ELF-1 (cell line): ENCODE results near the gene PGPEP1.
"Not testable (repeated sequence)": the region's sequence is repeated elsewhere in the genome, so short reads cannot be mapped to it uniquely, and the experiment has no call there.

ENCODE experiments used
- DNase-seq: peaks from one replicate; pipeline ENCODE4 v3.0.0-alpha.2; 2016; ENCODE audit warnings: low read depth, low spot score

The PGPEP1 gene

DNA sequence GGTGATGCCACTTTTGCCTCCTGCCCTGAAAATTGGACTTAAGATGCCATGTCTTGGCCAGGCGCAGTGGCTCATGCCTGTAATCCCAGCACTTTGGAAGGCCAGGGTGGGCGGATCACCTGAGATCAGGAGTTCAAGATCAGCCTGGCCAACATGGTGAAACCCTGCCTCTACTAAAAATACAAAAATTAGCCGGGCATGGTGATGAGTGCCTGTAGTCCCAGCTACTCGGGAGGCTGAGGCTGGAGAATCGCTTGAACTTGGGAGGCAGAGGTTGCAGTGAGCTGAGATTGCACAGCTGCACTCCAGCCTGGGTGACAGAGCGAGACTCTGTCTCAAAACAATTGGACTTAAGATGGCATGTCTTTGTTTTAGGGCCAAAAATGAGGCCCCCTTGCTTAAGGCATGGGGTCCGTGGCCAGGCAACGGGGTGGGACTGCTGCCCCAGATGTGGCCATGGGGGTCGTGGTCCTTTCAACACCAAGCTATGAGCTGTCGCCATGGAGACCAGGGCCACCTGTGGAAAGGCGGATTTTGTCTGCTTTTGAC, 24.0 kb downstream of the PGPEP1 start:
- DNase-seq = not testable (repeated sequence)

DNA sequence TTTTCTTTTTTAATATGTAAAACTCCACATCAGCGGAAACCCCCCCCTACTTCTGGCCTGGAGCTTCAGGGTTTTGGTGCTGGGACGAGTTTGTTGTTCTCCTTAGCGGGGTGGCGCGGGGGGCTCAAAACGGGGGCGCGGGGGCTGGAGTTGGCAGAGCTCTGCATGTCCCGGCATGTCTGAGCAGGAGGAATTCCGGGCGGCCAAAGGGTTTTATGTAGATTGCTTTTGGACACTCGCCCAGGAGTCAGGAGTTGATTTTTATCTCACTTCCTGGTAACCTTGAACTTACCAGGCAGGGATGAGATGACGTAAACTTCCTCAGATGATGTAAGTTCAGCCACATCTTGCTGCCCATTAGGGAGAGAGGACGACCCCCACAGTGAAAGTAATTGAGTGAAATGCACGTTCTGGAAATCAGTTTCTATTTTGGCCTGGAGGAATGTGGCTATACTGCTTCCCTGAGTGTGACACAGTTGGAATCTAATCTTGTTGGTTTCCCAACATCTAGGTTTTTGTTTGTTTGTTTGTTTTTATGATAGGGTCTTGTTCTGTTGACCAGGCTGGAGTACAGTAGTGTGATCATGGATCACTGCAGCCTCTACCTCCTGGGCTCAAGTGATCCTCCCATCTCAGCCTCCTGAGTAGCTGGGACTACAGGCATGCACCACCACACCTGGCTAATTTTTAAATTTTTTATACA, 24.6 kb downstream of the PGPEP1 start:
- DNase-seq = peak; percentile 51

DNA sequence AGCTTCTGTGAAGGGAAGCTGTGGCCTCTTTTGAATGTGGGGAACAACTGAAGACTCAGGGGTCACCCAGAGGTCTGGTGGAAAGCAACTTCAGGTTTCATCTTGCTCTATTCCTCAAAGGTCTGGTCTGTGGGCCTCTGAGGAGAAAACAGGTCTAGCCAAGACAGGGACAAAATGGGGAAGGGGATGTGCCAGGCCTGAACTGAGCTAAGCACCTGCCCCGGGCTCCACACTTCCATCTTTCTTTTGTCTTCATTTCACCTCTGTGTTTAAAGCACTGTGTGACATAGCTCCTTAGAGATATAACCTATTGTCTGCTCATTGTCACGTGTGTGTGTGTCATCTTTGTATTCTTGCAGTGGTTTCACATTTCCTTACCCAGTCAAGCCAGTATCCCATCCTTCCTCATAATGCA, 25.6 kb downstream of the PGPEP1 start:
- no peak for DNase-seq

DNA sequence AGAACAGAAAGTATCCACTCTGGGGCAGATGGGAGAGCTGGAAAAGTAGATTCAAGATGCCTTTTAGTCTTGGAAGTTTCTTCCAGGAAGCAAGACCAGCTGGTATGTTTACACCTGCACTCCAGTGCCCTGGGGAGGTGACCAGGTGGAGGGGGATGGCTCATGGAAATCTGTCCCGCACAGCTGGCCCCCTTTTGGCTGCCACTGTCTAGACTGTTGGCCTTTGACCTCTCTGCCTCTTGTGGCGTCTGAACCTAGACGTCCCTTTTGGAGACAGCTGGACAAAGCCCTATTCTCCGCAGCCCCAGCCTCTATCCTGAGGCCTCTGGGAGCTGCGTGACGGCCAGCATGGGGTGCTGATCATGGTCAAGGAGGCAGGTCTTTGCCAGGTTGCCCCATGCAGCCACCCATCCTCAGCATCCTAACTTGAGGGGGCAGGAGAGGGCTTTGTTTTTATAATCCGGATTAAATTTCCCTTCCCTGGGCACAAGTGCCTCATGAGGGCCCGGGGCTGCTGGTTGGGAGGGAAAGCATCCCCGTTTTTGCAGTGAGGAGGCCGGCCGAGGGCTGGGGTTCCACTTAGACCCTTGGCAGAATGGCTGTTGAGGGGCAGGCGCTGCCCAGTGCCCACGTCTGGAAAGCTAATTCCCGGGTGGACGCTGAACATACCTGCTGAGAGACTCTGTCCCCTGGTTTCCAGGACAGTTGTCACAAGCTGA, 28.3 kb downstream of the PGPEP1 start:
- peak; percentile 70 for DNase-seq

DNA sequence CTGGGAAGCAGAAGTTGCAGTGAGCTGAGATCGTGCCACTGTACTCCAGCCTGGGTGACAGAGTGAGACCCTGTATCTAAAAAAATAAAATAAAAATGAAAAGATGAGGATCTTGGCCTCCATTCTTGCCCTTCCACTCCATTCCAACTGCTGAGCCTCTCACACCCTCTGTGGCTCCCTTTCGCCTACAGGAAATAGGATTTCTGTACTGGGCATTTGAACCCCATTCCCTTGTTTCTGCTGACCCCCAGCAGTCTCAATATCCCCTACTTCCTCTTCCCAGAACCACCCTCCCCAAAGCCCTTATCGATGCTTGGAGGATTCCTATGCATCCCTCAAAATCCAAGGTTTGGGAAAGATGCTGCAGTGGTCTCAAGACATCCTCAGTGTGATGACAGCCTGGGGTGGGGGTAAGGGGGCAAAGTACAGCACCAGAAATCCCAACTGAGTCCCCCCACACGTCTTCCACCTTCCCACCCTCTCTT, 33.1 kb downstream of the PGPEP1 start:
- no peak for DNase-seq

DNA sequence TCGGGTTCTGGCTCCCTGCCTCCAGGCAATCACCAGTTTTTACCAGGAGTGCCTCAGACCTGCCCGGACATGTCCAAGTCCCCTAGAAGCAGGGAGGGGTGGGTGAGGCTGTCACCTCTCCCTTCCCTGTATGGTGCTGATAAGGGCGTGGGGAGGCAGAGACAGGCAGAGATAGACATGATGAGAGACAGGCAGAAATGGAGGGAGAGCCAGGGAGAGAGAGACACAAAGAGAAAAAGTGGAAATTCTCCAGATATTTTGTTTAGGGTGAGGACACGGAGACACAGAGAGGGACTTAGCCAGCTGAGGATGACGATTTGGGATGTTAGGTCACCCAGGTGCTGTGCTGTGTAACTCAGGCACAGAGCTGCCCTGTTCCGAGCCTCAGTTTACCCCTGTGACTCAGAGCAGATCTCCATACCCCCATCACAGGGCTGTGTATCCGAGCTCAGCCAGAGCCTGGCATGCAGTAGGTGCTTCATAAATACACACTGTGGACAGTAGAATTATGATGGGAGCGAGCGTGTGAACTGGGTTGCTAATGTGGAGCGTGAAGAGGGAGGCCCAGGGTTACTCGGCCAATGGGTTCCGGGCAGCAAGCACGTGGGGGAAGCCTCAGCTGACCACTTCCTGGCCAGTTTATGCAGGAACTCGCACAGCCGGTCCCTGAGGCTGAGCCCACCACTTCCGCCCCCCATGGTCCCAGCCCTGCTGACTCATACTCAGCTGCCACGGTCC, 33.7 kb downstream of the PGPEP1 start:
- peak; percentile 97 for DNase-seq

DNA sequence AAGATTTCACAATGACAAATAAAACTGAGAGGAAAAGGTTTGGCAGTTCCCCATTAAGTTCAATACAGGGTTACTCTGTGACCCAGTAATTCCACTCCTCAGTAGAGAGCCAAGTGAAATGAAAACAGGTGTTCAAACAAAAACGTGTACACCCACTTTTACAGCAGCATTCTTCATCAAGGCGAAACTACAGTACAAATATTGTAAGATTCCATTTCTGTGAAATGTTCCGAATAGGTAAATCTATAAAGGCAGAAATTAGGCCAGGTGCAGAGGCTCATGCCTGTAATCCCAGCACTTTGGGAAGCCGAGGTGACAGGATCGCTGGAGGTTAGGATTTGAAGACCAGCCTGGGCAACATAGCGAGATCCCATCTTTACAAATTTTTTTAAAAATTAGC, 36.6 kb downstream of the PGPEP1 start:
- DNase-seq = no peak

DNA sequence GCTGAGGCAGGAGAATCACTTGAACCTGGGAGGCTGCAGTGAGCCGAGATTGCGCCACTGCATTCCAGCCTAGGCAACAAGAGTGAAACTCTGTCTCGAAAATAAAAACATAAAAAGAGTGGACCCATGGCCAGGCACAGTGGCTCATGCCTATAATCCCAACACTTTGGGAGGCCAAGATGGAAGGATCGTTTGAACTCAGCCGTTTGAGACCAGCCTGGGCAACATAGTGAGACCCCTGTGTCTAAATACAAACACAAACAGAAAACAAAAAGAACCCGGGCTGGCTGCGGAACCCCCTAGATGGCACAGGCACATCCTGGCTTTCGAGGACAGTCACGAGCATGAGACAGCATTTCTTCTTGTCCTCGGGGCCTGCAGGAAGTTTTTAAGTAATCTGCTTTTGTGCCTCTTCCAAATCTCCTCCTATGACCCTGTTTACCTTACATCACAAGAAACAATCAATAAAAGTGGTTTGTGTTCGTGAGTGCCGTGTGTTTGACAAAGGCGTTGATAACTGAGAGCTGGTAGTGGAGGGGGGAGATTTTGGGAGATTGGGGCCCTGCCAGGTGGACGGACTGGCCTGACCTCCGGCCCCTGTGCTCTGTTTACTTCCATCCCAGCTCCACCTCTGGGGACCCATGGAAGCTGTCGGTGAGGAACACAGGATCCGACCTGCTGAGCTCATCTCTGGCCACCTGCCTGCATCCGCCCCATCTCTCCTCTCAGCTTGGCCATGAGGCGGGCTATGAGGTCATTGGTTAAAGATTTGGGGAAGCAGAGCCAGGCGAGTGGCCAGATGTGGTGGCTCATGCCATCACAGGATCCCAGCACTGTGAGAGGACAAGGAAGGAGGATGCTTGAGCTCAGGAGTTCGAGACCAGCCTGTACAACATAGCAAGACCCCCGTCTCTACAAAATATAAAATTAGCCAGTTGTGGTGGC, 39.7 kb downstream of the PGPEP1 start:
- DNase-seq = peak; percentile 75

DNA sequence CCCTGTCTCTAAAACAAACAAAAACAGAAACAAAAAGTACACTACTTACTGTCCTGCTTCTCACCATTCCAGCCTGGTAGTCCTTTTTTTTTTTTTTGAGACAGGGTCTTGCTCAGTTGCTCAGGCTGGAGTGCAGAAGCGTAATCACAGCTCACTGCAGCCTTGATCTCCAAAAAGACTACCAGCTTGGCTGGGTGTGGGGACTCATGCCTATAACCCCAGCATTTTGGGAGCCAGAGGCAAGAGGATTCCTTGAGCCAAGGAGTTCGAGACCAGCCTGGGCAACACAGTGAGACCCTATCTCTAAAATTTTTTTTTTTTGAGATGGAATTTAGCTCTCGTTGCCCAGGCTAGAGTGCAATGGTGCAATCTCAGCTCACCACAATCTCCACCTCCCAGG, 40.4 kb downstream of the PGPEP1 start:
- DNase-seq = no peak

DNA sequence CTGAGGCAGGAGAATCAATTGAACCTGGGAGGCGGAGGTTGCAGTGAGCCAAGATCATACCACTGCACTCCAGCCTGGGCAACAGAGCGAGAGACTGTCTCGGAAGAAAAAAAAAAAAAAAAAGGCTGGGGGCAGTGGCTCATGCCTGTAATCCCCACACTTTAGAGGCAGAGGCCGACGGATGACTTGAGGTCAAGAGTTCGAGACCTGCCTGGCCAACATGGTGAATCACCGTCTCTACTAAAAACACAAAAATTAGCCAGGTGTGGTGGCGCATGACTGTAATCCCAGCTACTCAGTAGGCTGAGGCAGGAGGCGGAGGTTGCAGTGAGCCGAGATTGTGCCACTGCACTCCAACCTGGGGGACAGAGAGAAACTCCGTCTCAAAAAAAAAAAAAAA, 43.2 kb downstream of the PGPEP1 start:
- DNase-seq = not testable (repeated sequence)

DNA sequence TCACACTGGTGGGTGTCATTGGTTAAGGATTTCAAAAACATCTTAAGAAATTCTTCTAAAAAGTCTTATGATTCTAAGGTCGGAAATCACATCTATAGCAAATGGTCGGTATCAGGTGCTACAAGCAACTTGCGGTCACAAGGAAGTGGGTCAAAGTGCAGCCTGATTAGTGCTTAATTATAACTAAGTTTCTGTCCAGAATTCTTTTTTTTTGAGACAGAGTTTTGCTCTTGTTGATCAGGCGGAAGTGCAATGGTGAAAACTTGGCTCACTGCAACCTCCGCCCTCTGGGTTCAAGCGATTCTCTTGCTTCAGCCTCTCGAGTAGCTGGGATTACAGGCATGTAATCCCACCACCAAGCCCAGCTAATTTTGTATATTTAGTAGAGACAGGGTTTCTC, 44.4 kb downstream of the PGPEP1 start:
- no peak for DNase-seq

DNA sequence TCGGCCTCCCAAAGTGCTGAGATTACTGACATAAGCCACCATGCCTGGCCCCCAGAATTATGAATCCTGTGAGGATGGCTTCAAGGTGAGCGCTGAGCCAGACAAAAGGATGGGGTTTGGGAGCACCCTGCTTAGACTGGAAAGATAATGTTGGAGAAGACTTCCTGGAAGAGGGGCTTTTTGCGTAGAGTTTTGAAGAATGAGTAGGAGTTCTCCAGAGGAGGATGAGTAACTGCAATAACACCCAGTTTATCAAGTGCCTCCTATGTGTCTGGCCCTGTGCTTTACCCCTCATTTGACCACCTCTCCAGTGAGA, 44.9 kb downstream of the PGPEP1 start:
- DNase-seq = no peak

DNA sequence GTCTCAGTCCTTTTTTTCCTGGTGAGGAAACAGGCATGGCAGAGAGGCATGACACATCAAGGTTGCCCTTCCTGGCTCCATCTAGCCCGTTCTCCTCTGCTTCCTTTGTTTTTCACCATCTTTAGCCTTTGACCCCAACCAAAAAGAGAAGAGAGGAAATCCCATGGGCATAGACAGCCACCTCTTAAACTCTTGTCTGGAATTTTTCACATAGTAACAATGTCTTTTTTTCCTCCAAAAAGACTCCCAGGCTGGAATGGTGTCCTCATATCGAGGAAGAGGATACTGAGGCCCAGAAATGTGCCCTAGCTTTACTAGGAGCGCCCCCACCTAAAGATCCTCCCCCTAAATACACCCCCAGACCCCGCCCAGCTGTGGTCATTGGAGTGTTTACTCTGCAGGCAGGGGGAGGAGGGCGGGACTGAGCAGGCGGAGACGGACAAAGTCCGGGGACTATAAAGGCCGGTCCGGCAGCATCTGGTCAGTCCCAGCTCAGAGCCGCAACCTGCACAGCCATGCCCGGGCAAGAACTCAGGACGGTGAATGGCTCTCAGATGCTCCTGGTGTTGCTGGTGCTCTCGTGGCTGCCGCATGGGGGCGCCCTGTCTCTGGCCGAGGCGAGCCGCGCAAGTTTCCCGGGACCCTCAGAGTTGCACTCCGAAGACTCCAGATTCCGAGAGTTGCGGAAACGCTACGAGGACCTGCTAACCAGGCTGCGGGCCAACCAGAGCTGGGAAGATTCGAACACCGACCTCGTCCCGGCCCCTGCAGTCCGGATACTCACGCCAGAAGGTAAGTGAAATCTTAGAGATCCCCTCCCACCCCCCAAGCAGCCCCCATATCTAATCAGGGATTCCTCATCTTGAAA, 45.5 kb downstream of the PGPEP1 start, which contains the start of gene GDF15:
TSS of gene GDF15 (plus strand) at position 484 of the 868 bp plus-strand sequence. CDS start at position 516, 32 bp downstream.
- peak; percentile 88 for DNase-seq

DNA sequence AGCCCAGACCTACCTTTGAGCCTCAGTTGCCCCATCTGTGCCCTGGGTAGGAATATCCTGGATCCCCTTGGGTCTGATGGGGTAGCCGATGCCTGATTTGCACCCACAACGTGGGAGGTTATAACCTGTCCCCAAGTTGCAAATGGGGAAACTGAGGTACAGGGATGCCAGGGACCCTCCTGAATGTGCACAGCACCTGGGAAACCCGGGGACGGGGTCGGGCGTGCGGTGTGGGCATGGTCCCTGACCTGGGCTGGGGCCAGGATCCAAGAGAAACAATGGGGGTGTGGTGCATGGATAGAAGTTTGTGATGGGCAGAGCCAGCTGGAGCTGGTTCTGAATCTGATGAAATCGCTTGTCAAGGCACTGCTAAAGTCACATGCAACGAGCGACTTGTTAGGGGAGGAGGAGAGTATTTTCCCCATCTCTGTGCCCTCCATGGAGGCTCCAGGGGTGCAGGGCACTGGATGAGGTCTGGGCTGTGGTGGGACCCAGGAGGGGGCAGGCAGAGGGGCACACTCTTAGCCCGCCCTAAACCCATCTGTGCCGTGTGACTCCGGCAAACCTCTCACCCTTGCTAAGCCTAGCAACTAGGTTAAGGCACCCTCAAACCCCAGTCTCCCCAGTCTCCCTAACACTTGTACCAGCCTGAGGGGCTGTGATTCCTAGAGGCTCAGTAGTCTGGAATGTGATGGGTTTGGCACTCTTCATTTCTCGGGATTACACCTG, 46.3 kb downstream of the PGPEP1 start:
- DNase-seq = no peak

DNA sequence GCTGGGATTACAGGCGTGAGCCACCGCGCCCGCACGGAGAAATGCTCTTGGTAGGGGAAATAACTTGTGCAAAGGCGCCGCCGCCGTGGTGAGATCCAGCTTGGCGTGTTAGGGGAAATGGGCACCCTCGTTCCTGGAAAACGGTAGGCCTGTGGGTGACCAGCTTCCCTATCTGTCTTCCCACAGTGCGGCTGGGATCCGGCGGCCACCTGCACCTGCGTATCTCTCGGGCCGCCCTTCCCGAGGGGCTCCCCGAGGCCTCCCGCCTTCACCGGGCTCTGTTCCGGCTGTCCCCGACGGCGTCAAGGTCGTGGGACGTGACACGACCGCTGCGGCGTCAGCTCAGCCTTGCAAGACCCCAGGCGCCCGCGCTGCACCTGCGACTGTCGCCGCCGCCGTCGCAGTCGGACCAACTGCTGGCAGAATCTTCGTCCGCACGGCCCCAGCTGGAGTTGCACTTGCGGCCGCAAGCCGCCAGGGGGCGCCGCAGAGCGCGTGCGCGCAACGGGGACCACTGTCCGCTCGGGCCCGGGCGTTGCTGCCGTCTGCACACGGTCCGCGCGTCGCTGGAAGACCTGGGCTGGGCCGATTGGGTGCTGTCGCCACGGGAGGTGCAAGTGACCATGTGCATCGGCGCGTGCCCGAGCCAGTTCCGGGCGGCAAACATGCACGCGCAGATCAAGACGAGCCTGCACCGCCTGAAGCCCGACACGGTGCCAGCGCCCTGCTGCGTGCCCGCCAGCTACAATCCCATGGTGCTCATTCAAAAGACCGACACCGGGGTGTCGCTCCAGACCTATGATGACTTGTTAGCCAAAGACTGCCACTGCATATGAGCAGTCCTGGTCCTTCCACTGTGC, 47.9 kb downstream of the PGPEP1 start:
- DNase-seq = peak; percentile 93

DNA sequence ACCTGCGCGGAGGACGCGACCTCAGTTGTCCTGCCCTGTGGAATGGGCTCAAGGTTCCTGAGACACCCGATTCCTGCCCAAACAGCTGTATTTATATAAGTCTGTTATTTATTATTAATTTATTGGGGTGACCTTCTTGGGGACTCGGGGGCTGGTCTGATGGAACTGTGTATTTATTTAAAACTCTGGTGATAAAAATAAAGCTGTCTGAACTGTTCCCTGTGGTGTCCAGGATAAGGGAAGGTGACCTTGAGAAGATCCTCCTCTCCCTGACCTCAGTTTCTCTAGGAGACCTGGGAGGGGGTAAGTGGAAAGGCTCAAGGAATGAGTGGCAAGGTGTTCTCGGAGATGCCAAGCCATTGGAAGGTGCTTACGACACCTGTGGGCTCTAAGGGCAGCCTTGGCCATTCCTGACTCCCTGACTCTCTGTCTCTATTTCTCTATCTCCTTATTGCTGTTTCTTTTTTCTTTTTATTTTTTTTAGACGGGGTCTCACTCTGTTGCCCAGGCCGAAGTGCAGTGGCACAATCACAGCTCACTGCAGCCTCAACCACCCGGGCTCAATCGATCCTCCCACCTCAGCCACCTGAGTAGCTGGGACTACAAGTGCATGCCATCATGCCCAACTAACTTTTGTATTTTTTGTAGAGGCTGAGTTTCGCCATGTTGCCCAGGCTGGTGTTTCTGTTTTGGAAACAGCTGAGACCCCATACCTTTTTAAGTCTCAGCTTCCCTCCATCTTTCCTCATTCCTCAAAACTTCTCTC, 48.7 kb downstream of the PGPEP1 start:
- no peak for DNase-seq

DNA sequence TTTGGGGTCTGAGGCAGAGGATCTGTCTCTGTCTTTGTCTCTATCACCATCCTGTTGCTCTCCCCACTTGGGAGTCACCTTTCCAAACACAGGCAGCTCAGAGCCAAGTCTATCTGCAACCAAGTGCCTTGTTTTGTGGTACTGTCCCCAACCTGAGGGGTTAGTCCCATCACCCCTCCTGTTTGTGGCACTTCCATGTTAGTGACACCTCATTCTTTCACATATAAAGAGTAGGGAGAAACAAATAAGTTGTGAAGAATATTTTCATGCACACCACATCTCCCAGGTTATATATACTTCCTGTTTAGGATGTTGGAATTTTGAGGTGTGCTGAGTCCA, 49.3 kb downstream of the PGPEP1 start:
- no peak for DNase-seq
